ENCODE data around the gene TMEM255B. TPM values are rescaled to one million over a fixed set of nuclear protein-coding genes. Genes with fewer than 3 reads are reported as not detected.

The TMEM255B gene
- total RNA-seq, 1 donor from 2014 or later, result 0.89 TPM

DNA sequence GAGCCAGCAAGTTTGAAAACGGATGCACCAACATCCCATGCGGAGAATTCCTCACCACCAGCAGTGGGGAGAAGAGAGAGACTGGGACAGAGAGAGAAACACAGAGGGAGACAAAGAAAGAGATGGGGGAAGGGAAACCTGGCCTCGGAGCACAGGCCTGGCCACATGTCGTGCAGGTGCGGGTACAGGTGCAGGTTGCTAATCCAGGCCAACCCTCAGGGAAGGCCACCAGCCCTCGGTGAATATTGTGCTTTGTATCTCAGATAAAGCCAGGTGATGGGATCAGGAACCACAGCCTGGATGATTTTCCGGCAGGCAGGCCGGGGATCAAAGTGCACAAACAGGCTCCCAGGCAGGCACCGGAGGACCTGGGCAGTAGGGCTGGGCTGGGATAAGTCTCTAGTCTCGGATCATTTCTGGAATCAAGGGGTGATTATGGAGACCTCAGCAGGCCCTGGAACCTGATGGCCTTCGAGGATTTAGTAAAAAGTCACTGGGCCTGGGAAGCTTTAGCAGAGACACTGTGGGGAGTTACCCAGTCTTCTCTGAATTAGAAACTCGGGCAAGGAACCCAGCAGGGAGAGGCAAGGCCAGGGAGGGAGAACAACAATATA lies 101.1 kb downstream of the TMEM255B start:
- no peak for DNase-seq (ENCODE audit: extremely low spot score, unreplicated experiment)
- Mint-ChIP-seq H3K4me1 (ENCODE audit: unreplicated experiment) (peaks cover 33% of the 10 kb centered on the region), H3K27ac (ENCODE audit: unreplicated experiment) (no peak overlapping the region), H3K4me3 (ENCODE audit: unreplicated experiment) (no peak overlapping the region), H3K27me3 (ENCODE audit: unreplicated experiment) (peaks cover 5% of the 10 kb centered on the region), H3K9me3 (ENCODE audit: unreplicated experiment) (no peaks in the 10 kb centered on the region), H3K36me3 (ENCODE audit: unreplicated experiment) (no peaks in the 10 kb centered on the region)
- TF ChIP-seq, protein P1, sequence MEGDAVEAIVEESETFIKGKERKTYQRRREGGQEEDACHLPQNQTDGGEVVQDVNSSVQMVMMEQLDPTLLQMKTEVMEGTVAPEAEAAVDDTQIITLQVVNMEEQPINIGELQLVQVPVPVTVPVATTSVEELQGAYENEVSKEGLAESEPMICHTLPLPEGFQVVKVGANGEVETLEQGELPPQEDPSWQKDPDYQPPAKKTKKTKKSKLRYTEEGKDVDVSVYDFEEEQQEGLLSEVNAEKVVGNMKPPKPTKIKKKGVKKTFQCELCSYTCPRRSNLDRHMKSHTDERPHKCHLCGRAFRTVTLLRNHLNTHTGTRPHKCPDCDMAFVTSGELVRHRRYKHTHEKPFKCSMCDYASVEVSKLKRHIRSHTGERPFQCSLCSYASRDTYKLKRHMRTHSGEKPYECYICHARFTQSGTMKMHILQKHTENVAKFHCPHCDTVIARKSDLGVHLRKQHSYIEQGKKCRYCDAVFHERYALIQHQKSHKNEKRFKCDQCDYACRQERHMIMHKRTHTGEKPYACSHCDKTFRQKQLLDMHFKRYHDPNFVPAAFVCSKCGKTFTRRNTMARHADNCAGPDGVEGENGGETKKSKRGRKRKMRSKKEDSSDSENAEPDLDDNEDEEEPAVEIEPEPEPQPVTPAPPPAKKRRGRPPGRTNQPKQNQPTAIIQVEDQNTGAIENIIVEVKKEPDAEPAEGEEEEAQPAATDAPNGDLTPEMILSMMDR (IDR thresholded peaks at IDR 0.05), result no peak

DNA sequence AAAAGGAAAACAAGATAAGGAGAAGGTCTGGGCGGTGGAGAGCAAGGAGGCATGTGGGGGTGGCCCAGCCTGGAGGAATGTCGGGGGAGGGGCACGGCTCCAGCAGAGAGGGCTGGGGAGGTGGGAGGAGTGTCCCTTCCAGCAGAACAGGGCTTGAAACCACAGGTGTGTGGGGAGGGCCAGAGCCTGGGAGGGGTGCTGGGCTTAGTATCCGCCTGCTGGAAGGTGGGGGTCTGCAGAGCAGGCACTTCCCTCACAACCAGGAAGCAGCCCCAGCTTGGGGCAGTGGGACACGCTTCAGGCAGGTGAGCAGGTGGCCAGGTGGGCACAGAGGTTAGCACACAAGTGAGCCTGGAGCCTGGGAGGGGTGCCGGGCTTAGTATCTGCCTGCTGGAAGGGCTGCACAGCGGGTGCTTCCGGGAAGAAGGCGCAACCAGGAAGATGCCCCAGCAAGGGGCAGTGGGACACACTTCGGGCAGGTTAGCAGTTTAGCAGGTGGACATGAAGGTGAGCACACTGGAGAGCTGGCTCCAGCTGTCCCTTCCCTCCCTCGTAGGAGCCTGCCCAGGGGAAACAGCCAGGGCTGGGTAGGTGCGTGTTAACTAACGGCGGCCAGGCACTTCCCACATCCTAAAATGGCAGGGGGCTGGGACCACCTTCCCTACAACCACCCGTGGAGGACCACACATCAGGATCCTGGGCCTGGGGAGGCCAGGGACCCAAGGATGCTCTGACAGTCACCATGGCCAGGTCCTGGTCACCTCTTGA lies 101.8 kb downstream of the TMEM255B start:
- no peaks in the 10 kb centered on the region for H3K36me3 Mint-ChIP-seq (ENCODE audit: unreplicated experiment)
- H3K27me3 Mint-ChIP-seq (ENCODE audit: unreplicated experiment), result peaks cover 8% of the 10 kb centered on the region
- TF ChIP-seq, protein P1 (IDR thresholded peaks at IDR 0.05), result no peak
- no peaks in the 10 kb centered on the region for H3K9me3 Mint-ChIP-seq (ENCODE audit: unreplicated experiment)
- peaks cover 33% of the 10 kb centered on the region for H3K4me1 Mint-ChIP-seq (ENCODE audit: unreplicated experiment)
- DNase-seq (ENCODE audit: extremely low spot score, unreplicated experiment), result peak; percentile 81
- H3K27ac Mint-ChIP-seq (ENCODE audit: unreplicated experiment), result no peak overlapping the region
- H3K4me3 Mint-ChIP-seq (ENCODE audit: unreplicated experiment), result no peak overlapping the region

DNA sequence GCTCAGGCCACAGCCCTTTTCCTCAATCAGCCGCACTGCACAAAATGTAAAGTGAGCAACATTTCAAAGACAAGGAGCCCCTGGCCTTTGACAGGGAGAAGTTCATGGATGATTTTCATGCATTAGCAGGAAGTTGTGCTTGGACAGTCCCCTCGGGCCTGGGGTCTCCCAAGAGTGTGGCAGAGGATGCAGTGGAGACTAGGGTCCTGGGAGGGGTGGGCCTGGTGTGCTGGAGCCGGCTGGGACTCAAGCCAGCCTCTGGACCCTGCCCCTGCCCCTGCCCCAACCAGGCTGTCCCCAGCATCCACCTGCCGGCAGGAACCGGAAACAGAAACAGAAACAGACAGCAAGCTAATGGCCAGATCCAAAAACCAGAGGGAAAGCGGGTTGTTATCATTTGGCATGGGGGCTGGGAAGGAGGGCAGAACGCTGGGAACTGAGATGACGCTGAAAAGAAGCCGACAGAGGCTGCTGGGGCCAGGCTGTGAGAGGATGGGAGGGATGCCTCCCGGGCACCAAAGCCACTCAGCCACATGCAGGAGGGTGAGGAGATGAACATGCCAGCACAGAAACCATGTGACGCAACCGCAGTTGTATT lies 102.5 kb downstream of the TMEM255B start:
- TF ChIP-seq, protein P1 (IDR thresholded peaks at IDR 0.05), result no peak
- no peaks in the 10 kb centered on the region for H3K9me3 Mint-ChIP-seq (ENCODE audit: unreplicated experiment)
- H3K27ac Mint-ChIP-seq (ENCODE audit: unreplicated experiment), result no peak overlapping the region
- peaks cover 28% of the 10 kb centered on the region for H3K4me1 Mint-ChIP-seq (ENCODE audit: unreplicated experiment)
- peak overlapping the region; percentile 5 for H3K4me3 Mint-ChIP-seq (ENCODE audit: unreplicated experiment)
- H3K27me3 Mint-ChIP-seq (ENCODE audit: unreplicated experiment), result peaks cover 13% of the 10 kb centered on the region
- DNase-seq (ENCODE audit: extremely low spot score, unreplicated experiment), result peak; percentile 79
- no peaks in the 10 kb centered on the region for H3K36me3 Mint-ChIP-seq (ENCODE audit: unreplicated experiment)

DNA sequence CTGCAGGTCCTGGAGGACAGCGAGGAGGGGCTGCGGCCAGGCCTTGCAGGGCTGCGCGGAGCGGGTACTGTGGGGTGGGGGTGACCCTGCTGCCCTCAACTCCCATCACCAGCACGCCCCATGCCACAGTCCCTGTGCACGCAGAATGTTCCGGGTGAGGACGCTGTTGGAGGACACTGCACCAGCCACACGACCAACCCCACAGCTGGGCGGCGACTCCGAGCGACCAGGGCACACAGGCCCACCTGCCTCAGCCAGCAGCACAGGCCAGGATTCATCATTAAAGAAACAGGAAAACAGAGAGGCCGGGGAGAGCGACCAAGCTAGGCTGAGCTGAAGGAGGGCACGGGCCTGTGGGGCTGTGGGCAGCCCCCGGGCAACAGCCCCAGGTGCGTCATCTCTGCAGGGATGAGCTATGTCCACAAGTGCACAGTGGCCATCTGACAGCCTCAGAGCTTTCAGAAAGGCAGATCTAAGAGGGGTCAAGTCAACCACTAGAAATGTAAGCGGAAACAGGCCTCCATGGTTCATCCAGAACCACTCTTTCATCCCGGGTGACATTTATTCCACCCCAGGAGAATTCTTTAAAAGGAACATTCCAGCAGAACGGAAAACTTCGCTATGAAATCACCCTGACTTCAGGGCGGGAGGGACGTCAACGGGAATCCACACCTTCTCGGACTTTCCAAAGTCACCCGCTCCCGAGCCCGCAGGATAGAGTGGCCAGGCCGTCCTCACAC lies 103.3 kb downstream of the TMEM255B start:
- no peak overlapping the region for H3K27ac Mint-ChIP-seq (ENCODE audit: unreplicated experiment)
- H3K27me3 Mint-ChIP-seq (ENCODE audit: unreplicated experiment), result peaks cover 13% of the 10 kb centered on the region
- peak overlapping the region; percentile 65 for H3K4me3 Mint-ChIP-seq (ENCODE audit: unreplicated experiment)
- DNase-seq (ENCODE audit: extremely low spot score, unreplicated experiment), result peak; percentile 81
- TF ChIP-seq, protein P1 (IDR thresholded peaks at IDR 0.05), result no peak
- H3K9me3 Mint-ChIP-seq (ENCODE audit: unreplicated experiment), result no peaks in the 10 kb centered on the region
- peaks cover 21% of the 10 kb centered on the region for H3K4me1 Mint-ChIP-seq (ENCODE audit: unreplicated experiment)
- no peaks in the 10 kb centered on the region for H3K36me3 Mint-ChIP-seq (ENCODE audit: unreplicated experiment)
